ENCODE data around the gene DAZAP1. TPM values are rescaled to one million over a fixed set of nuclear protein-coding genes. Genes with fewer than 3 reads are reported as not detected.

DAZAP1 gene
- total and polyA plus RNA-seq, 2 experiments from 2014 or later: 35.8 to 46.8 TPM

- no peak overlapping the region for H3K4me2 ChIP-seq
- TF ChIP-seq, protein P1, sequence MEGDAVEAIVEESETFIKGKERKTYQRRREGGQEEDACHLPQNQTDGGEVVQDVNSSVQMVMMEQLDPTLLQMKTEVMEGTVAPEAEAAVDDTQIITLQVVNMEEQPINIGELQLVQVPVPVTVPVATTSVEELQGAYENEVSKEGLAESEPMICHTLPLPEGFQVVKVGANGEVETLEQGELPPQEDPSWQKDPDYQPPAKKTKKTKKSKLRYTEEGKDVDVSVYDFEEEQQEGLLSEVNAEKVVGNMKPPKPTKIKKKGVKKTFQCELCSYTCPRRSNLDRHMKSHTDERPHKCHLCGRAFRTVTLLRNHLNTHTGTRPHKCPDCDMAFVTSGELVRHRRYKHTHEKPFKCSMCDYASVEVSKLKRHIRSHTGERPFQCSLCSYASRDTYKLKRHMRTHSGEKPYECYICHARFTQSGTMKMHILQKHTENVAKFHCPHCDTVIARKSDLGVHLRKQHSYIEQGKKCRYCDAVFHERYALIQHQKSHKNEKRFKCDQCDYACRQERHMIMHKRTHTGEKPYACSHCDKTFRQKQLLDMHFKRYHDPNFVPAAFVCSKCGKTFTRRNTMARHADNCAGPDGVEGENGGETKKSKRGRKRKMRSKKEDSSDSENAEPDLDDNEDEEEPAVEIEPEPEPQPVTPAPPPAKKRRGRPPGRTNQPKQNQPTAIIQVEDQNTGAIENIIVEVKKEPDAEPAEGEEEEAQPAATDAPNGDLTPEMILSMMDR (IDR thresholded peaks at IDR 0.05; ENCODE audit: poor library complexity): no peak
- TF ChIP-seq EZH2 (IDR thresholded peaks at IDR 0.05; ENCODE audit: borderline replicate concordance) (no peak), EZH2phosphoT487 (IDR thresholded peaks at IDR 0.05; ENCODE audit: low read depth, severe bottlenecking, unreplicated experiment) (no peak)
- no peaks in the 10 kb centered on the region for H3K9me2 ChIP-seq (replicated peaks; ENCODE audit: insufficient read depth)
- H4K20me1 ChIP-seq (ENCODE audit: insufficient read depth, poor library complexity, severe bottlenecking): no peaks in the 10 kb centered on the region
- no peaks in the 10 kb centered on the region for H3K9me3 ChIP-seq (ENCODE audit: low read depth)
- DNase-seq (ENCODE audit: low spot score): no peak
- WGBS (ENCODE audit: low lambda C conversion rate, missing lambda C conversion rate): 95% methylated on average over 44 of the region's 47 CpGs
- no peak overlapping the region for H3K4me3 ChIP-seq
- no peaks in the 10 kb centered on the region for H3K27me3 ChIP-seq
- H3K79me2 ChIP-seq: peaks cover 18% of the 10 kb centered on the region
- H3K27ac ChIP-seq: no peak overlapping the region
- peaks cover 5% of the 10 kb centered on the region for H3K4me1 ChIP-seq (ENCODE audit: insufficient read depth)
- H3K36me3 ChIP-seq (replicated peaks; ENCODE audit: insufficient read depth, low read depth): no peaks in the 10 kb centered on the region
- no peak overlapping the region for H2AFZ ChIP-seq
These were observed 26.0 kb downstream of the DAZAP1 start for GRCh38 chr19:1433119-1434039.

DNA sequence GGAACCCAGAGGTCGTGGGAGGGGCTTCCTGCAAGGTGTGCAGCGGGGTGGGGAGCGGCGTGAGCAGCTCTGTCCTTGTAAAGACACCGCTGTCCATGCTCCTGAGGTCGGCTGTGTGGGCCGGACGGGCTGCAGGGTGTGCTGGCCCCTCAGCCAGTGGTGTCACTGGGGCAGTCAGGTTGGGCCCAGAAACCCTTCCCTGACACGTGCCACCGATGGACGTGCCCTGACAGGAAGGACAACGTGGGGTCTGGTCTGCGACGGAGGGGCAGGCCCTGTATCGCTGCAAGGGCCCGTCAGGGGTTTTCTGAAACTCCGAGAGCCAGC lies 26.6 kb downstream of the DAZAP1 start:
- no peak for TF ChIP-seq EZH2 (IDR thresholded peaks at IDR 0.05; ENCODE audit: borderline replicate concordance)
- TF ChIP-seq EZH2phosphoT487 (IDR thresholded peaks at IDR 0.05; ENCODE audit: low read depth, severe bottlenecking, unreplicated experiment): no peak
- TF ChIP-seq, protein P1 (IDR thresholded peaks at IDR 0.05; ENCODE audit: poor library complexity): no peak
- Histone ChIP-seq H3K9me2 (replicated peaks; ENCODE audit: insufficient read depth) (no peaks in the 10 kb centered on the region), H2AFZ (no peak overlapping the region), H3K27ac (no peak overlapping the region), H3K4me2 (no peak overlapping the region), H3K4me3 (no peak overlapping the region), H3K4me1 (ENCODE audit: insufficient read depth) (peaks cover 5% of the 10 kb centered on the region), H3K9me3 (ENCODE audit: low read depth) (no peaks in the 10 kb centered on the region), H3K36me3 (replicated peaks; ENCODE audit: insufficient read depth, low read depth) (no peaks in the 10 kb centered on the region), H3K27me3 (no peaks in the 10 kb centered on the region), H4K20me1 (ENCODE audit: insufficient read depth, poor library complexity, severe bottlenecking) (peaks cover 2% of the 10 kb centered on the region), H3K79me2 (peaks cover 23% of the 10 kb centered on the region)
- no peak for DNase-seq (ENCODE audit: low spot score)
- WGBS (ENCODE audit: low lambda C conversion rate, missing lambda C conversion rate): 96% methylated on average over 17 of the region's 17 CpGs

- Histone ChIP-seq H3K4me1 (ENCODE audit: insufficient read depth) (peaks cover 6% of the 10 kb centered on the region), H3K9me2 (replicated peaks; ENCODE audit: insufficient read depth) (no peaks in the 10 kb centered on the region), H4K20me1 (ENCODE audit: insufficient read depth, poor library complexity, severe bottlenecking) (peaks cover 8% of the 10 kb centered on the region), H3K36me3 (replicated peaks; ENCODE audit: insufficient read depth, low read depth) (no peaks in the 10 kb centered on the region), H2AFZ (no peak overlapping the region), H3K27ac (no peak overlapping the region), H3K9me3 (ENCODE audit: low read depth) (no peaks in the 10 kb centered on the region), H3K4me3 (no peak overlapping the region), H3K4me2 (no peak overlapping the region), H3K27me3 (no peaks in the 10 kb centered on the region), H3K79me2 (peaks cover 23% of the 10 kb centered on the region)
- DNase-seq (ENCODE audit: low spot score): no peak
- TF ChIP-seq EZH2phosphoT487 (IDR thresholded peaks at IDR 0.05; ENCODE audit: low read depth, severe bottlenecking, unreplicated experiment): no peak
- TF ChIP-seq, protein P1 (IDR thresholded peaks at IDR 0.05; ENCODE audit: poor library complexity): no peak
- TF ChIP-seq EZH2 (IDR thresholded peaks at IDR 0.05; ENCODE audit: borderline replicate concordance): no peak
- 95% methylated on average over 37 of the region's 39 CpGs for WGBS (ENCODE audit: low lambda C conversion rate, missing lambda C conversion rate)
These were observed 27.2 kb downstream of the DAZAP1 start for GRCh38 chr19:1434577-1435060.

All from hepatocyte (in vitro differentiated cells).